NCI-H187 (cell line): Measurements from ENCODE around the gene GLIPR1L2.
"Not testable (repeated sequence)": the region's sequence is repeated elsewhere in the genome, so short reads cannot be mapped to it uniquely, and the experiment has no call there.

Source experiments
- DNase-seq, 2 experiments: peaks; one replicate each; lab custom pipeline; 2025; lab: John Stamatoyannopoulos, UW

GLIPR1L2 gene

GRCh38 chr12:75437564-75437963 is 46.7 kb downstream of the GLIPR1L2 start:
- no peak for DNase-seq

- no peak for DNase-seq
Observed at GRCh38 chr12:75438059-75438754, 47.3 kb downstream of the GLIPR1L2 start.

GRCh38 chr12:75439048-75439447 is 48.2 kb downstream of the GLIPR1L2 start:
- no peak for DNase-seq

GRCh38 chr12:75439930-75440329 is 49.0 kb downstream of the GLIPR1L2 start:
- no peak for DNase-seq

- not testable (repeated sequence) for DNase-seq
Observed at GRCh38 chr12:75441687-75442449, 51.0 kb downstream of the GLIPR1L2 start.

- DNase-seq, result not testable (repeated sequence)
Observed at GRCh38 chr12:75442454-75442853, 51.6 kb downstream of the GLIPR1L2 start.

- no peak for DNase-seq
Observed at GRCh38 chr12:75443709-75444108, 52.8 kb downstream of the GLIPR1L2 start.

GRCh38 chr12:75444429-75445136 is 53.7 kb downstream of the GLIPR1L2 start:
- DNase-seq, result no peak

GRCh38 chr12:75445137-75445507 is 54.2 kb downstream of the GLIPR1L2 start:
- DNase-seq, result not testable (repeated sequence)

- DNase-seq, result no peak
Observed at GRCh38 chr12:75446857-75447256, 56.0 kb downstream of the GLIPR1L2 start.

GRCh38 chr12:75447691-75448393 is 57.0 kb downstream of the GLIPR1L2 start:
- DNase-seq, result no peak

GRCh38 chr12:75452675-75453330 is 61.9 kb downstream of the GLIPR1L2 start:
- no peak for DNase-seq

- no peak for DNase-seq
Observed at GRCh38 chr12:75455839-75456238, 65.0 kb downstream of the GLIPR1L2 start.

GRCh38 chr12:75457191-75457590 is 66.3 kb downstream of the GLIPR1L2 start:
- DNase-seq, result no peak

- not testable (repeated sequence) for DNase-seq
Observed at GRCh38 chr12:75457866-75458265, 67.0 kb downstream of the GLIPR1L2 start.

- DNase-seq, result no peak
Observed at GRCh38 chr12:75459755-75460154, 68.9 kb downstream of the GLIPR1L2 start.

GRCh38 chr12:75460204-75460603 is 69.3 kb downstream of the GLIPR1L2 start:
- DNase-seq, result no peak

GRCh38 chr12:75471902-75472890 is 81.3 kb downstream of the GLIPR1L2 start:
- DNase-seq, result no peak

- no peak for DNase-seq
Observed at GRCh38 chr12:75474116-75474515, 83.2 kb downstream of the GLIPR1L2 start.

- no peak for DNase-seq
Observed at GRCh38 chr12:75476071-75476470, 85.2 kb downstream of the GLIPR1L2 start.
